HG03060 (cell line): Measurements from ENCODE around the gene G6PC2.
A peak's percentile ranks its signal among the peaks of the same experiment; 100 is the strongest.
"Not testable (repeated sequence)": the region's sequence is repeated elsewhere in the genome, so short reads cannot be mapped to it uniquely, and the experiment has no call there.

ENCODE experiments used
- ATAC-seq: cut with Tn5 transposase; IDR thresholded peaks from one replicate; pipeline ENCODE4 v1.9.1; 2021; ENCODE audit warnings: low read depth, moderate number of reproducible peaks; ENCODE audit not compliant: unreplicated experiment

The G6PC2 gene

DNA sequence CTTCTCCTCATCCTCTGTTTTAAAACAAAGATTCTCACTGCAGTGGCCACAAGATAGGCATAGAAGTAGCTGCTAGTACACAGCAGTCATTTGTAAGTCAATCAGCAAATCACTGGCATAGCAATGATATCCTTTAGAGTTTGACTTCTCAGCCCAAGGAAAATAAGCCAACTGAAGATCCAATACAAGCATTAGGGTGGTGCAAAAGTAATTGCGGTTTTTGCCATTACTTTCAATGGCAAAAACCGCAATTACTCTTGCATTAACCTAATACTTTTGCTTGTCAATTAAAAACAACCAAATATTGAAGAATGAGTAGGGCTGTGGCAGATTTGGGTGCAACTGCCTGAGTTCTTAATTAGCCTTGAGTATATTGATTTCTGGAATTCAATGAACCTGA lies 2.8 kb downstream of the G6PC2 start:
- no peak for ATAC-seq

DNA sequence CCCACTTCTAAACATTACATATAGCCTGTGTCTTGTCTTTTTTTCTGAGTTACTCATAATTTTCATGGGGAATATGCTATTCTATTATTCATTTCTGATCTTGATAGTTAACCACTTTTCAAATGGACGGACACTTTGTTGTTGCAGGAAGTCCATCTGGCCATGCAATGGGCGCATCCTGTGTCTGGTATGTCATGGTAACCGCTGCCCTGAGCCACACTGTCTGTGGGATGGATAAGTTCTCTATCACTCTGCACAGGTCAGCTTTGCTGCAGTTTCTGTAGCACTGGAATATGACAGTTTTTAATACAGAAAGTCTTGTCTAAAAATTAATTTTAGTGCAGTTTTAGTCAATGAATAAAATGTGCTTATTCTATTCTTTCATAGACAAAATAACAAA lies 3.3 kb downstream of the G6PC2 start:
- ATAC-seq = no peak

DNA sequence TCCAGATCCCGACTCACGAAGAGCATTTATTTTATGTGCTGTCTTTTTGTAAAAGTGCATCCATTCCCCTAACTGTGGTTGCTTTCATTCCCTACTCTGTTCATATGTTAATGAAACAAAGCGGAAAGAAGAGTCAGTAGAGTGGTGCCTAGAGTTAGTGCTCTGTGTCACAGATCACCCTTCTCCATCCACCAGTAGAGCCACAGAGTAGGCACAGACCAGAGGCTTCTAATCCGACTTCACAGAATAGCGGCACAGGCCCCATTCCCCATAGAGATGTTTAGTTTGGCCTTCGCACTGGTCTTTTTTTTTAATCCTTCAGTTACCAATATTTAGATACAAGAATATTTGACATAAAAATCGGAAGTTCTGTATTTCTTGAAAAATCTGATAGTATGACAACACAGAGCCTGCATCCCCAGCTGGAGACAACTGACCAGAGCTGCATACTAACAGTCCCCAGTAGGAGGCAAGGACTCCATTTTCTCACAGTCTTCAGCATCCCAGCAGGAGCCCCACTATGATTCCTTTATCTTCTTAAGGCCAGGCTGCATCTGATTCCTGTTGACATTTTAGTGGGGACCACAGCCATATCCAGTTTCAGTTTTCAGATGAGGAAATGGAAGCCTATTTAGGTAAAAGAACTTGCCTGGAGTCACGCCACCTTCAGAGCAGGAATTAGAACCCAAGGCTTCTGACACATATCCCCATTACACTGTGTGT lies 7.0 kb downstream of the G6PC2 start:
- no peak for ATAC-seq

DNA sequence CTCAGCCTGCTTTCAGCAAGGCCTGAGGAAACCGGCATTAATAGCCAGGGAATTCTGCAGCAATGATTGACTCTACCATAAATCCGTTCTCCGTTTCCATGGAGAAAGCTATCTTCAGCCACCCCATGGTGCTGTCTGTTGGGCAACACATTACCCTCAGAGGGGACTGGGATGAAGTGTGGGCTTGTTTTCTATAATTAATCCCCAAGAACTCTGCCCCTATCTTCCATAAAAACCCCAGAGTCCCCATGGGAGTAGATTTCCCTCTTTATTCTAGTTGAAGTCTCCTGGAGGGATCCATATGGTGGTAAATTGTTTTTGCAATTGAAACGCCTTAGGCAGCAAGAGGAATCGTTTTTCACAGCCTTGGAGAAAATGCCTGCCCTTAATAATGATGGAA lies 9.2 kb downstream of the G6PC2 start:
- ATAC-seq = no peak

DNA sequence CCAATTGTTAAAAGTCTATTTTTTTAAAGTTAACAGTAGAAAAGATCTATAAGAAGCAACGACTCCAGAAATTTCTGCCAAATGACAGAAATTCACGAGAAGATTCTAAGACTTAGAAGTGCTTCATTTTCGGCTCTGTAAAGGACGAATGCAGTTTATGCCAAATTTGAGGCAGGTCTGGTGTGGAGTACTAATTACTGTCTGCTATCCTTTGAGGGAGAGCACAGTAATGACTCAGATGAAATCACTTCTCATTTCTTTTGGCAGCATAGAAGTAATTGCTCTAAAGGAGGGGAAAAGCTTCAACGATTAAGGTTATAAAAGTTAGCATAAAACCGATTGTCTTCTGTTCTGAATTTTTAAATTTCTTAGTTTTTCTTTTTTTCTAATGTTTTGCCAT lies 11.4 kb downstream of the G6PC2 start:
- ATAC-seq = no peak

DNA sequence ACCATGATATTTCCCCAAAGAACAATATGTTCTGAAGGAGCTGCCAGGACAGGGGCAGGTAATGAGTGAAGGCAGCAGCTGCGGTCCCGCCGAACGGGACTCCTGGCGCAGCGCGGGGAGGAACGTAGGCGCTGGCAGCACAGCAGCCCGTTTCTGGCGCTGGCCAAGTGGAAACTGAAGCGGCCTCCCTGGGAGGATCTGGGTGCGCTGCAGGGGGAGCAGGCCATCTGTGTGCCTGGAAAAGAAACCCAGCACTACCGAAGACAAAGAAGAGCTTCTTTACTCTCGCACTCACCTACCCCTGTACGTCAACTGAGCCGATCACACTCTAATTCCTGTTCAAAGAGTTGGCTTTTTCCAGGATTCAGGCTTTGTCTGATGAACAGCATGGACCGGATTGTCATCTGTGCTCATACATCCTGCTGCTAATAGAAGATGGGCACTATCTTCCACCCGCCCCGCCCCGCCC lies 11.8 kb downstream of the G6PC2 start:
- ATAC-seq = no peak

DNA sequence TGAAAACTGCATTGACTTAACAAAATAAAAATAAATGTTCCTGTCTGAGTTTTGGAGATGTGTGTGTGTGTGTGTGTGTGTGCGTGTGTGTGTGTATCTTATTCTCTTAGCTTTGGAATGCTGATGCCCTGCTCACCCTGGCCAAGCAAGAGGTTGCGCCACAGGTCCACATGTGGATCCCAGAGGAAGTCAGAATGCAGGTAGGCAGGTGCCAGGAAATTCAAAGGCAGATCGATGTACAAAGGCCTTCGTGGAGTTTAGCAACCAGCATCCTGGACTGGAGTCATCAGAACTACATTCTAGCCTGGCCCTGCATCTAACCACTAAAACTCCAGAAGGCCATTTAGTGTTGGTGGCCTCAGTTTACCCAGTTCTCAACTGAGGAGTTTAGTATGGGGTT lies 12.4 kb downstream of the G6PC2 start:
- ATAC-seq = no peak

DNA sequence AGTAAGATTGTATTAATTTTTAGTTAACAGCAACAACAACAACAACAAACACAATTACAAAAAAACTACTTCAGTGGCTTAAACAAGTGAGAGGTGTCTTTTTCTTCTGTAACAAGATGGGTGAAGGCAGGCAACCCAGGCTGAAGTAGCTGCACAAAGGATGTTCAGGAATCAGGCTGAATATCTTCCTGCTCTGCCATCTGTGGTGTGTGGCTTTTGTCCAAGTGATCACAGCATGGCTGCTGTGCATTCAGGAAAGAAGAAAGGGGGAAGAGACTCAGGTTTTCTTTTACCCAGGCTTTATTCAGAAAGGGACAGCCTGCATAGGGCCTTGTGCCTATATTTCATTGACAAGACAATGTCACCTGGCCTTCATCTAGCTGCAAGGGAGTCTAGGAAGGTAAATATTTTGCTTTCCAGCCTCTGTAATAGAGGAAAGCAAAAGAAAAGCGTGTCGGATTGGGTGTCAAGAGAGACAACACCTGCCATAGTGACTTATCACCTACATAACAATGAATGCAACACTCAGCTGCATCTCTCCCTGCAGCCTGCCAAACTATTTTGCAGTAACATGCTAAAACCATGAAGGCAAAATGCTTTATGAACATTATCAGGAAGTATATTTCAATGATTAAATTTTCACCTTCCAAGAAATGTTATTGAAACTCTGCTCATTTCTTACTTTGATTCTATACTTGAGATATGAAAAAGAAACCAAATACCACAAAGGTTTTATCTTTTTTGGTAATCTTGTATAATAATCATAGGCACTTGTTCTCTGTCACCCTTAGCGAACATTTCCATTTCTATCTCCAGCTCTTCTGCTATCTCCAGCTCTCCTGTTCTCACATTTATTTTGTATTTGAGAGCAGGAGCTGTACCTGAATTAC lies 14.6 kb downstream of the G6PC2 start:
- ATAC-seq = no peak

DNA sequence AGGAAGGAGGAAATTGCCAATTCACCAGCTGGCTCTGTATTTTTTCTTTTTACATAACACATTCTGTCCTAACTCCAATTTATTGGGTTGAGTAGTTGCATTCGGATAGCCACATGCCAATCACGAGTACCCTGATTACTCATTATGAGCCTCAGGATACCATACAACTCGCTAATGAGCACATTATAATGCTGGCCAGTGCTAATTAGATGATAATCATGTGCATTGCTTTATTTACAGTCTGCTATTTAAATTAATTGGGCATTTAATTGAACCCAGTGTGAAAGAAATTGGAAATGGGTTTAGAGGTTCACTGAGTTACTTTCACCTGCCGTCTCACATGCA lies 15.2 kb downstream of the G6PC2 start:
- ATAC-seq = no peak

DNA sequence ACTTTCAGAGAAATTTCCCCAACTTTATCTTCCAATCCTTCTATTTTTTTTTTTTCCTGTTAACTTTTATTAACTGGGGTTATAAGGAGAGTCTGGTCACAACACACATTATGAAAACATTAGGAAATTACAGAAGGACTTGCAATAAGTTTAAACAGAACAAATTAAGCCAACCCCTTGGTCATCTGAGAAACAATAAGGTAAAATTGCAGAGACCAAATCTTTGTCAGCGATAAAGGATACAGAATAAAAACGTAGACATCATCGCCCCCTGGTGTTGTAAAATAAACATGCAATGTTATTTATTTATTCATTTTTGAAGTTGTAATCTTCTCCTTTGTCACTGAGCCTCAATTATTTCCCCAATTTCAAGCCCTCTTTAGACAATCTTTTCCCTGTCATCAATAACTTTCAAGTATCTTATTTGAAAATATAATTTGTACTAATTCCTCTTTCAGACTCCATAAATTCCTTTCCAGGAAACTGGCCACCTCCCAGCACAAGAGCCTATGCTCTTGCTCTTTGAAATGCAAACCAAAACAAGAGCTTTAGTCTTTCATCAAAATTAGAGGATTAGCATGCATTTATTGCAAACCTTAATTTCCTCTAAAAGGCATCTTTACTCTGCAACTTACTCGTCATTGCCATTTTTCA lies 19.5 kb downstream of the G6PC2 start:
- no peak for ATAC-seq

DNA sequence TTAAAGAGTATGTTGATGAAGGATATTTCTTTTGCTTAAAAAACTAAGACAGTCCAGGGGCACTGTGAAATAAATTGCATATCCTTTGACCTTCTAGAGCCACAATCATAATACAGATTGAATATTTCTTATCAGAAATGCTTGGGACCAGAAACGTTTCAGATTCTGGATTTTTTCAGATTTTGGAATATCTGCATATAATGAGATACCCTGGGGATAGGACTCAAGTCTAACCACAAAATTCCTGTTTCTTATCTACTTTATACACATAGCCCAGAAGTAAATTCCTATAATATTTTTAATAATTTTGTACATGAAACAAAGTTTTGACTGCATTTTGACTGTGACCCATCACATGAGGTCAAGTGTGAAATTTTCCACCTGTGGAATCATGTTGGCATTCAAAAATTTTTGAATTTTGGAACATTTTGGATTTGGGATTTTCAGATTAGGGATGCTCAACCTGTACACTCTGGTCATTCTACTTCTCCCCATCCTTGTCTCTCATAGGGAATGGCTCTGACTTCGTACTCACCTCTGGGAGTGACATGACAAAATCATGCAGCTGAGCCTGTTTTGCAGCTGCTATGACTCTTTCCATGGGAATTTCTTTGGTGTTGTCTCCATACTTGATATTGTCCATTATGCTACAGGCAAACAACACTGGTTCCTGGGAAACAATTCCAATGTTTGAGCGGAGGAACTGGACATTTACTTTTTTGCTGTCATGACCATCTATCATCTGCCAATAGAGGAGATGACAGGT lies 25.7 kb downstream of the G6PC2 start:
- no peak for ATAC-seq

DNA sequence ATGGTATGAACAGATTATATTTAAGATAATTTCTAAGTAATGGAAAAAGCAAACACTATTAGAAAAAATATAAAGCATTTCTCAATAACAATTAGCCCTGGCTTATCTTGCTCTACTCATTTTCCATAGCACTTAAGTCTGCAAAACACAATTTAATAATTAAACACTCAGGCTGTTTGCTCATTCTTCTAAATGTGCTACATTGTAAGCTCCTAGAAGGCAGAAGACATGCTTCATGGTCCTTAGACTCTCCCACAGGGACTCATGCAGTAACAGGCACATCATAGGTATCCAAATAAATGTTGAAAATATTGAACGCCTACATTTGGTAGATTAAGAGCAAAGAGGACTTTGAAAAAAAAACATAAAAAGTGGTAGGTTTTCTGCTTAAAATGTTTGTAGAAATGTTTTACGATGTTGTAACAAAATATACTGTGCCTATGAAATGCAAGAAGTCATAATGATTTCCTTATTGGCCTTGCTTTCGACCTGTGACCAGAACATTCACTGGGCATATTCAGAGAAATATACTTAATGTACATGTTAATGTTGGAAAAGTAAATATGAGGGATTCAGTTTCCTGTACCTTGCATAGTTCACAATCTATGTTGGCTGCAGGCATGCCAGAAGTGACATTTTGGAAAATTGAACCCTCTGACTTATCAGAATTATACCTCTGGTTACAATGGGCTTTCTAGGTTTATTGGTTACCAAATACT lies 27.2 kb downstream of the G6PC2 start:
- ATAC-seq = no peak

DNA sequence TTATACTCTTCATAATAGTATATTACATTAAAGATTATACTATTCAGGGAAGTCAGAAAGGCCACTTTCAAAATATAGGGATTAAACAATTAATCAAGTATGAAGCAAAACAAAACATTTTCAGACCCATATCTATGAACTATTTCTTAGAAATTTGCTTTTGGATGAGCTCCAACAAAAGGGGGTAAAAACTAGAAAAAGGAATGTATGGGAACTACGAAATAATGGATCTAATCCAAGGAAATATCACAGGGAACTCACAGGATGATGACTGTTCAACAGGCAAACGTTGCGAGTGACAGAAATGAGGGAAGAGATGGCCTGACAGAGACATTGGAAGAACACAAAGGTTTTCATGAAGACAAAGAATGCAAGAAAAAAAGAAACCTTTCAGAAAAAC lies 27.9 kb downstream of the G6PC2 start:
- no peak for ATAC-seq

DNA sequence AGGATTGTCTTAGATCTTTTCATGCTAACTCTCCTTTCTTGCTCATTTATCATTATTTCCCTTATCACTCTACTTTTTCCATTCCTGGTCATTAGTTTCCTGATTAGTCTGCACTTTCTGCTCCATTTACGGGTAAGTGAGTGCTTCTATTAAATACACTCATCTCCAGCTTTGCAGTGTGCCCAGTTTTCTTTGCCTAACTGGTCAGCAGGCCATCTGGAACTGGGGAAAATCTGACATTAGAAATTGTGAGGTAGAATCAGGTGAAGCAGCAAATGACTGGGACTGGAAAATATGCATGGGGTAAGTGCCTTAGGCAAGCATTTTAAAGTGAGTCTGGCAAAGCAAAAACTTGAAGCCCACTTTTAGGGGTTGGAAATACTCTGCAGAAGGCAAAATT lies 29.2 kb downstream of the G6PC2 start:
- no peak for ATAC-seq

DNA sequence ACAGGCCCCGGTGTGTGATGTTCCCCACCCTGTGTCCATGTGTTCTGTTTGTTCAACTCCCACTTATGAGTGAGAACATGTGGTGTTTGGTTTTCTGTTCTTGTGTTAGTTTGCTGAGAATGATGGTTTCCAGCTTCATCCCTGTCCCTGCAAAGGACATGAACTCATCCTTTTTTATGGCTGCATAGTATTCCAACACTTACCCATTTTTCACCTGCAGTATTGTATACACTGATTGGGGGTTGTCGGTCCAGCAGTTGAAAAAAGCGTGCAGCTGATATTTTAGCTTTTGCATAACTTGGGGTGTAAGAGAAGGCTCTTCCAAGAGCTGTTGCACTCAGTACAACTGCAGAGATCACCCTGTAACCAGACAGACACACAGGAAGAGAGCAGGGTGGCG lies 31.1 kb downstream of the G6PC2 start:
- ATAC-seq = not testable (repeated sequence)

DNA sequence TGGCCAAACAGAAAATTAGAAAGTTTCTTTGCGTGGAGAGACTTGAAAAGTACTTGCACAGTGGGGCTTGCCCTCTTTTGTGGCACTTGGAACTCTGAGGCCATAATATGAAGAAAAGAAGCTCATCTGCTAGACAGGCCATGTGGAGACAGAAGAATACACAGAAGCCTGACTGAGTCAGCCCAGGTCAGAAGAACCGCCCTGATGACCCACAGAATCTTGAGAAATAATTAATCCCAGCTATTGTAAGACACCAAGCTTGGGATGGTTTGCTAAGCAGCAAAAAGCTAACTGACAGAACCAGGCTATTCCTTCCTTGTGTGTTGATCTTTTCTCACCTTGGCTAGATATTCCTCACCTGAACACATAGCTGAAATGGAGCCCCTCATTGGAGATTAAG lies 33.7 kb downstream of the G6PC2 start:
- ATAC-seq = no peak

DNA sequence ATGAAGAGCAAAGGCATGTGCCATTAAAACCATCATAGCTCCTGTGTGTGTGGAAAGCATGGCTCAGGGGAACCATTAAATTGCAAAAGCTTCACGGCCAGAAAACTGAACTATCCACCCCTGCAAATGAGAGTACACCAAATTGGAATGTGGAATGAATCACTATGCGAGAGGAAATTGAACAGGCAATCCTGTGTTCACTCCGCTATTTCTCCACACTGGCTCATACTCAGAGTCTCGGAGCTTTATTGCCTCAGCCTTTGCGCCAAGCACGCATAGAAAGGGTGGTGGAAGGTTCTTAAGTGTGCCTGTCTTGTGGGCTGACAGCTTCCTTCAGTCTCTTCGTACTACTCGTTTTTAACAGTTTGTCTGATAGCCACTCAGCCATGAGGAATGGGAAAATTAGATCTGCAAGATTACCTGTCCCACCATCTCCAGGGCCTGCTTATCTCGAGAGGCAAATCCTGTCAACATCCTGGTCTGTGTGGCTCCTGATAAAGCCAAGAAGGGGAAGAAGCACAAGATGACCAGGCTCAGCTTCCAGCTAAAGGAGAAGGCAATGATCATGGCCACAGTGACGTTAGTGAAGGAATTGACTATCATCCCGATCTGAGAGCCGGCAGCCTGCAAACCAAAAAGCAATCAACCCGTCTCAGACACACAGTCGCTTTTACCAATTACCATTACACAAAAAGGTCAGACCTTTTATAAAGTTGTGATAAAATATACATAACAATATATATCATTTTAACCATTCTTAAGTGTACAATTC lies 34.9 kb downstream of the G6PC2 start:
- ATAC-seq = no peak

DNA sequence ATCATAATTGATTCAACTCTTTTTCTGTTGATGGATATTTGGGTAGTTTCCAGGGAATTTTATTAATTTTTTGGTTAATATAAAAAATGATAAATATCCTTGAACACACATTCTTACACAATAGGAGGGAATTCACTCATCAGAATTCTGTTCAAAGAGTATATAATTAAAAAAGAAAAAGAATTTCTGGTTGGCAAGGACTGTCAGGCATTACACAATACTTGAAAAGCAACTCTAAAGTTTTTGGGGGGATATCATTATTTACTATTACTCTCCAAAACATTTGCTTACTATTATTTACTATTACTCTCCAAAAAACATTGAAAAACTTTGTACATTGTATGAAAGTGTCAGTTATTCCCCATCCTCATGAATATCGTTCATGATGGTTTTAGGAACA lies 38.0 kb downstream of the G6PC2 start:
- ATAC-seq = no peak

DNA sequence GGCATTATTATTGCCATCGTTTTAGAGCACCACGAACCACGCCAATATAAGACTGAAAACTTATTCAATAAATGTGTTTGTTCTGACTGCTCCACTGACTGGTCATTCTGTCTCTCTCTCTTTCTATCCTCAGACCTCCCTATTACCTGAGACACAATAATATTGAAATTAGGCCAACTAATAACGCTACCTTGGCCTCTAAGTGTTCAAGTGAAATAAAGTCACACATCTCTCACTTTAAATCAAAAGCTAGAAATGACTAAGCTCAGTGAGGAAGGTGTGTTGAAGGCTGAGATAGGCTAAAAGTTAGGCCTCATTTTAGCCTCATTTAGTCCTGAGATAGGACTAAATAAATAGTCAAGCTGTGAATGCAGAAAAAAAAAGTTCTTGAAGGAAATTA lies 38.8 kb downstream of the G6PC2 start:
- ATAC-seq = peak; percentile 81
